ENCODE data around the gene BCAS3.

- TF ChIP-seq CTCF (conservative IDR thresholded peaks at IDR 0.05) (no peak), ZFX (IDR thresholded peaks at IDR 0.05) (no peak)
Measured at GRCh38 chr17:61255647-61256046, 578.0 kb downstream of the BCAS3 start.

All from C4-2B (cell line).